ENCODE results near the gene SERPINE1. TPM values are rescaled to one million over a fixed set of nuclear protein-coding genes. Genes with fewer than 3 reads are reported as not detected.
A peak's percentile ranks its signal among the peaks of the same experiment; 100 is the strongest.

SERPINE1 gene
- total and polyA plus RNA-seq, 2 of the 13 experiments (the other 11 are each of a cell fraction or from before 2014, with no cell fraction given) = 21.2 to 1,576 TPM

GRCh38 chr7:101077303-101078086, 49.4 kb upstream of the SERPINE1 start:
- Histone ChIP-seq H3K27ac (ENCODE audit: extremely low read length, insufficient read depth, low read length) (no peak overlapping the region), H3K27me3 (ENCODE audit: control insufficient read depth in 1 of 2, insufficient read depth in 2 of 2, low read length in 2 of 2) (0 out of 5 replicates have a peak, but pooled peaks cover 0 to 3% of the 10 kb centered on the region in 2 experiments), H3K4me2 (ENCODE audit: low read depth, low read length) (peak overlapping the region; percentile 4; the same call in 1 of the 2 replicates), H2AFZ (ENCODE audit: low read length) (no peak overlapping the region), H3K79me2 (ENCODE audit: insufficient read depth, low read length) (no peaks in the 10 kb centered on the region), H3K9me3 (ENCODE audit: low read length) (no peaks in the 10 kb centered on the region), H3K36me3 (replicated peaks in 1 of 2; ENCODE audit: control insufficient read depth in 1 of 2, insufficient read depth in 2 of 2, low read length in 2 of 2) (no peaks in the 10 kb centered on the region), H3K4me3 (replicated peaks in 1 of 3; ENCODE audit: insufficient read depth in 1 of 3, low read depth in 2 of 3, low read length in 3 of 3) (no peak overlapping the region), H4K20me1 (ENCODE audit: insufficient read depth, low read length) (no peaks in the 10 kb centered on the region), H3K4me1 (ENCODE audit: insufficient read depth, low read length) (peaks cover 16% of the 10 kb centered on the region), H3K9ac (ENCODE audit: insufficient read depth, low read depth, low read length) (no peak overlapping the region)
- no TSS peak for BruUV-seq (replicated peaks)
- POLR2A ChIA-PET = interaction anchor here (1.5 kb wide), 1 partner anchor 45 kb away, joined by 6 read pairs; no protein-coding TSS in a partner anchor
- in situ Hi-C loops (cut with HindIII; ENCODE audit: extremely low pct_ligation_motif_present, low pct_unique_long_range_greater_than_20kb) = no loop called here
- DNase-seq (ENCODE audit: low spot score) (peak; percentile 48), ATAC-seq (peak; percentile 99), FAIRE-seq (peak; percentile 39)
- intact Hi-C loops (cut with micrococcal nuclease; ENCODE audit: unreplicated experiment) = loop anchor here (2.0 to 5.0 kb wide), 2 partner anchors 111 to 180 kb away; partner anchors contain the start of gene ACHE
- CTCF ChIA-PET (ENCODE audit: low intra/inter-chr PET ratio, low total read pairs) = interaction anchor here (0.7 to 1.5 kb wide), 5 partner anchors 61 to 183 kb away, joined by 3 to 6 read pairs (median 4); partner anchors contain the start of gene ACHE
- 16% methylated on average over 12 of the region's 13 CpGs for WGBS (ENCODE audit: low lambda C conversion rate)
- TF ChIP-seq ZNF263 (CRISPR knock-in tag; IDR thresholded peaks at IDR 0.05) (0 out of 2 replicates have a peak, but pooled peaks have one; percentile 32), RAD21 (CRISPR knock-in tag; IDR thresholded peaks at IDR 0.05) (peak; percentile 78), CTCF (CRISPR knock-in tag; IDR thresholded peaks at IDR 0.05) (peak; percentile 94), NONO (IDR thresholded peaks at IDR 0.05) (no peak), NONO (CRISPR knock-in tag; conservative IDR thresholded peaks at IDR 0.05) (peak; percentile 66; the same call in 1 of the 2 replicates), ZNF687 (CRISPR knock-in tag; IDR thresholded peaks at IDR 0.05) (0 out of 2 replicates have a peak, but pooled peaks have one; percentile 17), ADNP (CRISPR knock-in tag; IDR thresholded peaks at IDR 0.05) (no peak), XRCC5 (optimal IDR thresholded peaks at IDR 0.05; ENCODE audit: low read length) (peak; percentile 68), IRF2 (CRISPR knock-in tag; IDR thresholded peaks at IDR 0.05) (0 out of 2 replicates have a peak, but pooled peaks have one; percentile 49), KAT8 (CRISPR knock-in tag; IDR thresholded peaks at IDR 0.05) (0 out of 2 replicates have a peak, but pooled peaks have one; percentile 27), KDM2A (CRISPR knock-in tag; IDR thresholded peaks at IDR 0.05; ENCODE audit: borderline replicate concordance, low read depth) (peak; percentile 69), KDM6A (CRISPR knock-in tag; IDR thresholded peaks at IDR 0.05; ENCODE audit: low read depth) (no peak), ZNF337 (CRISPR knock-in tag; IDR thresholded peaks at IDR 0.05; ENCODE audit: borderline replicate concordance, low read depth) (no peak), STAG1 (CRISPR knock-in tag; IDR thresholded peaks at IDR 0.05) (peak; percentile 87), SKI (IDR thresholded peaks at IDR 0.05; ENCODE audit: partially characterized antibody) (peak; percentile 16), RARA (CRISPR knock-in tag; IDR thresholded peaks at IDR 0.05) (0 out of 2 replicates have a peak, but pooled peaks have one; percentile 6), CBX5 (CRISPR knock-in tag; IDR thresholded peaks at IDR 0.05; ENCODE audit: borderline replicate concordance) (0 out of 2 replicates have a peak, but pooled peaks have one; percentile 49), FOSL2 (CRISPR knock-in tag; IDR thresholded peaks at IDR 0.05) (peak; percentile 29; the same call in 1 of the 2 replicates), PCBP1 (IDR thresholded peaks at IDR 0.05; ENCODE audit: borderline replicate concordance, low read depth, low read length) (no peak)

Data from HepG2 (cell line).